H1 (cell line): ENCODE results near the gene CASP9. TPM values are rescaled to one million over a fixed set of nuclear protein-coding genes. Genes with fewer than 3 reads are reported as not detected.

ENCODE experiments used
- CTCF ChIA-PET: fragments of 300-600 bp; sonication (Branson Sonifier 250); formaldehyde crosslinking; loops from one replicate; lab custom pipeline; 2021; ENCODE audit not compliant: partially characterized antibody; lab: Charles Lee
- POLR2A ChIA-PET: fragments of 300-600 bp; sonication (Branson Sonifier 250); formaldehyde crosslinking; loops from one replicate; lab custom pipeline; 2021; ENCODE audit warnings: inconsistent platforms; ENCODE audit not compliant: partially characterized antibody; lab: Charles Lee
- DNase-seq, 2 experiments: peaks; one replicate each; pipeline versions ENCODE4 v3.0.0 to v3.0.0-alpha.2; 2010 to 2022; ENCODE audit warnings: low spot score in 2 of 2, low read depth in 1 of 2, mixed read lengths in 1 of 2
- FAIRE-seq: peaks from 2 replicates; lab custom pipeline; 2011; peaks lifted over from hg19 to GRCh38; lab: Jason Lieb, UNC
- H2AFZ ChIP-seq: 2 replicates; pipeline ENCODE4 v1.8.1; 2012; ENCODE audit warnings: low read length, inconsistent platforms
- H2AK5ac ChIP-seq: 2 replicates; pipeline ENCODE4 v1.6.1; 2013; ENCODE audit warnings: low read depth, low read length
- H2BK120ac ChIP-seq: replicated peaks from 2 replicates; pipeline ENCODE3; 2013; ENCODE audit warnings: low read depth, low read length, inconsistent platforms
- H2BK12ac ChIP-seq: 2 replicates; pipeline ENCODE4 v1.6.1; 2013; ENCODE audit warnings: low read depth, low read length
- H2BK15ac ChIP-seq: 2 replicates; pipeline ENCODE4 v1.6.1; 2013; ENCODE audit warnings: low read length
- H2BK20ac ChIP-seq: 2 replicates; pipeline ENCODE4 v1.6.1; 2013; ENCODE audit warnings: low read length
- H2BK5ac ChIP-seq: 2 replicates; pipeline ENCODE4 v1.6.1; 2013; ENCODE audit warnings: low read depth, low read length
- H3K14ac ChIP-seq: 2 replicates; pipeline ENCODE4 v1.6.1; 2013; ENCODE audit warnings: inconsistent platforms; ENCODE audit not compliant: insufficient read length
- H3K18ac ChIP-seq: 2 replicates; pipeline ENCODE4 v1.6.1; 2013; ENCODE audit warnings: low read length; ENCODE audit errors: extremely low read depth
- H3K23ac ChIP-seq: 2 replicates; pipeline ENCODE4 v1.6.1; 2013; ENCODE audit warnings: inconsistent platforms; ENCODE audit not compliant: insufficient read length
- H3K23me2 ChIP-seq: 2 replicates; pipeline ENCODE4 v1.6.1; 2013; ENCODE audit warnings: low read depth, low read length
- H3K27ac ChIP-seq: 2 replicates; pipeline ENCODE4 v1.6.1; 2011; ENCODE audit warnings: low read depth, low read length, inconsistent platforms
- H3K27me3 ChIP-seq, 4 experiments: replicated peaks in 1 of 4; 1 replicate in 1 of 4; 2 replicates in 3 of 4; pipeline versions ENCODE4 v1.6.1 to v1.8.1; 2011 to 2013; ENCODE audit warnings: low read length in 3 of 4, mild to moderate bottlenecking in 3 of 4, inconsistent platforms in 2 of 4, mixed read lengths in 2 of 4, moderate library complexity in 1 of 4; ENCODE audit not compliant: control insufficient read depth in 3 of 4, insufficient read depth in 3 of 4; ENCODE audit errors: extremely low read depth in 1 of 4
- H3K36me3 ChIP-seq, 4 experiments: 2 replicates each; pipeline versions ENCODE4 v1.6.1 to v1.8.1; 2011 to 2013; ENCODE audit warnings: mild to moderate bottlenecking in 4 of 4, low read length in 3 of 4, moderate library complexity in 2 of 4, control low read depth in 1 of 4, inconsistent platforms in 1 of 4; ENCODE audit not compliant: insufficient read depth in 4 of 4, control insufficient read depth in 2 of 4
- H3K4ac ChIP-seq: replicated peaks from 2 replicates; pipeline ENCODE3; 2013; ENCODE audit warnings: low read length, low read depth, mixed read lengths, inconsistent platforms; ENCODE audit not compliant: insufficient read length
- H3K4me1 ChIP-seq, 4 experiments: replicated peaks in 1 of 4; 1 replicate in 1 of 4; 2 replicates in 3 of 4; pipeline versions ENCODE4 v1.6.1 to v1.8.1; 2011 to 2013; ENCODE audit warnings: low read length in 3 of 4, inconsistent platforms in 2 of 4, mixed read lengths in 1 of 4; ENCODE audit not compliant: insufficient read depth in 4 of 4, control insufficient read depth in 3 of 4
- H3K4me2 ChIP-seq, 2 experiments: 2 replicates each; pipeline versions ENCODE4 v1.6.1 to v1.8.1; 2011 to 2013; ENCODE audit warnings: low read depth in 2 of 2, low read length in 2 of 2, control low read depth in 1 of 2, inconsistent platforms in 1 of 2, mild to moderate bottlenecking in 1 of 2; ENCODE audit not compliant: insufficient read depth in 1 of 2
- H3K4me3 ChIP-seq, 4 experiments: fragments of 200-600, 300-600 bp in 1 of 4; sonication (generic), shearing (Covaris generic), sonication (Bioruptor Twin) in 1 of 4; 2 replicates each; pipeline versions ENCODE4 v1.5.1 to v1.8.1; 2011 to 2016; ENCODE audit warnings: low read length in 4 of 4, low read depth in 3 of 4, control low read depth in 2 of 4, inconsistent platforms in 2 of 4, mild to moderate bottlenecking in 2 of 4, mixed read lengths in 1 of 4, moderate library complexity in 1 of 4; ENCODE audit not compliant: insufficient read depth in 2 of 4; ENCODE audit errors: extremely low read depth in 1 of 4
- H3K56ac ChIP-seq: replicated peaks from 2 replicates; pipeline ENCODE3; 2013; ENCODE audit warnings: low read depth, mild to moderate bottlenecking, mixed read lengths, low read length, inconsistent platforms; ENCODE audit not compliant: insufficient read length
- H3K79me1 ChIP-seq: 2 replicates; pipeline ENCODE4 v1.6.1; 2013; ENCODE audit warnings: low read depth, low read length, control low read depth
- H3K79me2 ChIP-seq, 2 experiments: 2 replicates each; pipeline versions ENCODE4 v1.6.1 to v1.8.1; 2012 to 2013; ENCODE audit warnings: low read length in 2 of 2, mild to moderate bottlenecking in 2 of 2, inconsistent platforms in 1 of 2; ENCODE audit not compliant: insufficient read depth in 2 of 2, control insufficient read depth in 1 of 2
- H3K9ac ChIP-seq, 4 experiments: replicated peaks in 1 of 4; 1 replicate in 1 of 4; 2 replicates in 3 of 4; pipeline versions ENCODE4 v1.6.1 to v1.8.1; 2011 to 2013; ENCODE audit warnings: low read depth in 3 of 4, low read length in 3 of 4, control low read depth in 2 of 4, mild to moderate bottlenecking in 2 of 4, moderate library complexity in 2 of 4, inconsistent platforms in 1 of 4; ENCODE audit errors: extremely low read depth in 1 of 4
- H3K9me3 ChIP-seq, 2 experiments: 2 replicates each; pipeline versions ENCODE4 v1.6.1 to v1.8.1; 2012 to 2013; ENCODE audit warnings: mild to moderate bottlenecking in 2 of 2, moderate library complexity in 2 of 2, control low read depth in 1 of 2, inconsistent platforms in 1 of 2, low read depth in 1 of 2, low read length in 1 of 2, mixed read lengths in 1 of 2; ENCODE audit not compliant: insufficient read depth in 2 of 2
- H4K20me1 ChIP-seq, 2 experiments: replicated peaks in 1 of 2; 2 replicates each; pipeline versions ENCODE3 to v1.8.1; 2011 to 2013; ENCODE audit warnings: inconsistent platforms in 2 of 2, low read length in 2 of 2, mild to moderate bottlenecking in 1 of 2; ENCODE audit not compliant: insufficient read depth in 2 of 2, control insufficient read depth in 1 of 2
- H4K5ac ChIP-seq: 2 replicates; pipeline ENCODE4 v1.6.1; 2013; ENCODE audit warnings: low read length, low read depth, mixed read lengths, inconsistent platforms; ENCODE audit not compliant: insufficient read length
- H4K8ac ChIP-seq: 2 replicates; pipeline ENCODE4 v1.8.0; 2013; ENCODE audit warnings: mild to moderate bottlenecking, moderate library complexity, low read length, inconsistent platforms; ENCODE audit not compliant: insufficient read depth; ENCODE audit errors: extremely low read depth
- H4K91ac ChIP-seq: replicated peaks from 2 replicates; pipeline ENCODE3; 2013; ENCODE audit warnings: low read length, mixed read lengths, inconsistent platforms; ENCODE audit not compliant: insufficient read length
- CTBP2 ChIP-seq: IDR thresholded peaks from 2 replicates; pipeline ENCODE4 v1.7.0; 2011; ENCODE audit warnings: borderline replicate concordance, mild to moderate bottlenecking, moderate library complexity, mixed read lengths, low read length; ENCODE audit not compliant: insufficient read depth, insufficient read length
- JUN ChIP-seq: IDR thresholded peaks from 2 replicates; pipeline ENCODE4 v1.6.1; 2011; ENCODE audit warnings: low read depth, mild to moderate bottlenecking, improper control_type of control experiment, low read length
- MAFK ChIP-seq: IDR thresholded peaks from 2 replicates; pipeline ENCODE4 v1.6.1; 2012; ENCODE audit warnings: low read depth, mild to moderate bottlenecking, improper control_type of control experiment, low read length
- NANOG ChIP-seq: IDR thresholded peaks from 2 replicates; pipeline ENCODE4 v1.6.1; 2011; ENCODE audit warnings: low read length, low read depth, mild to moderate bottlenecking, inconsistent platforms; ENCODE audit not compliant: insufficient read depth, poor library complexity, severe bottlenecking
- SRF ChIP-seq: IDR thresholded peaks from 2 replicates; pipeline ENCODE4 v1.6.1; 2011; ENCODE audit warnings: mild to moderate bottlenecking, low read depth, low read length, moderate library complexity
- TCF12 ChIP-seq: IDR thresholded peaks from 2 replicates; pipeline ENCODE4 v1.6.1; 2011; ENCODE audit warnings: low read depth, mild to moderate bottlenecking, low read length
- WGBS, 2 experiments: shearing (Covaris generic) in 1 of 2; methylation state at CpG; one replicate each; pipeline versions ENCODE4 v1.1.6 to v1.1.7; 2013 to 2015; ENCODE audit warnings: low lambda C conversion rate in 2 of 2, mixed read lengths in 2 of 2, inconsistent platforms in 1 of 2, low coverage in 1 of 2, missing lambda C conversion rate in 1 of 2; ENCODE audit not compliant: insufficient replicate concordance in 2 of 2, insufficient coverage in 1 of 2, insufficient read length in 1 of 2; ENCODE audit errors: extremely low coverage in 1 of 2, missing lambda C conversion rate in 1 of 2; 5-methylcytosine and 5-hydroxymethylcytosine counted together
- polyA plus RNA-seq, 7 experiments: library from polyadenylated mRNA; depleted of rRNA in 3 of 7; stranded (reverse) in 5 of 7; unstranded in 2 of 7; fragments of >200 nt in 5 of 7; fragments of 200-250 nt in 2 of 7; gene quantifications; 1 replicate in 5 of 7; 2 replicates in 1 of 7; 4 replicates in 1 of 7; pipeline versions ENCODE4 v1.2.1 to v1.2.3, GENCODE V29; 2011 to 2013; ENCODE audit warnings: missing spikeins in 2 of 7, mixed read lengths in 2 of 7
- total RNA-seq: library from RNA; stranded (reverse); fragmentation: NEBNext Ultra II Directional; extraction: Animal tissue kit (Norgen Biotek cat#: 25700); gene quantifications from 2 replicates; pipeline ENCODE4 v1.2.1, GENCODE V29; 2021
- TF ChIP-seq, protein P1 (sequence below): IDR thresholded peaks from 2 replicates; pipeline ENCODE4 v1.6.1; 2012; ENCODE audit warnings: inconsistent platforms

Gene CASP9
- total and polyA plus RNA-seq, 2 of the 8 experiments (the other 6 are each of a cell fraction or from before 2014, with no cell fraction given) = 14.8 to 36.3 TPM

DNA sequence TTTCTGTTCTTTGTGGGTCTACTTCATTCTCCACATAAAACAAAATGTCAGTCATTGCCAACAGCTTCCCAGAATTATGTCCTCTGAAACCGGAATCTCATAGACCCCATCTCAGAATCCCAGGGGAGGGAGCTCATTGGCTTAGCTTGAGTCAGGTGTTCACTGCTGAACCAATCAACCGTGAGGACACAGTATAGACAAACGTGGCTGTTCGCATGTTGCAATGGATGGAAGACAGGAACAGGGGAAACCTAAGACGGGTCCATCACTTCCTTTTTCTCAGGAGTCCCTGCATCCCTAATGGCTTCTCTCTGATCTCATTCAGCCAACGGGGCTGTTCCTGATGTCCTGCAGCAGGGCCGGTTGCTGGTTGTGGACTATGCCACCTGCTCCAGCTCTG lies 58.3 kb downstream of the CASP9 start:
- 84% methylated on average over 7 of the region's 7 CpGs; no CpG with 5 or more reads in 1 of the 2 experiments for WGBS, 2 experiments
- no peaks in the 10 kb centered on the region for H3K4me1 ChIP-seq

More for the DNA sequence above, 58.3 kb downstream of the CASP9 start:
- Histone ChIP-seq H2BK5ac (no peak overlapping the region), H2BK120ac (no peak overlapping the region), H3K79me2 (no peaks in the 10 kb centered on the region), H2AFZ (no peak overlapping the region), H2AK5ac (no peak overlapping the region), H3K4ac (no peak overlapping the region), H2BK12ac (no peak overlapping the region), H3K23me2 (no peaks in the 10 kb centered on the region), H2BK20ac (no peak overlapping the region), H3K4me3 (no peak overlapping the region), H3K27ac (no peak overlapping the region), H3K9ac (no peak overlapping the region), H3K4me2 (no peak overlapping the region), H3K36me3 (no peaks in the 10 kb centered on the region), H4K5ac (no peak overlapping the region)
- DNase-seq (no peak), FAIRE-seq (no peak)
- POLR2A ChIA-PET = no interaction called here
- TF ChIP-seq, protein P1, sequence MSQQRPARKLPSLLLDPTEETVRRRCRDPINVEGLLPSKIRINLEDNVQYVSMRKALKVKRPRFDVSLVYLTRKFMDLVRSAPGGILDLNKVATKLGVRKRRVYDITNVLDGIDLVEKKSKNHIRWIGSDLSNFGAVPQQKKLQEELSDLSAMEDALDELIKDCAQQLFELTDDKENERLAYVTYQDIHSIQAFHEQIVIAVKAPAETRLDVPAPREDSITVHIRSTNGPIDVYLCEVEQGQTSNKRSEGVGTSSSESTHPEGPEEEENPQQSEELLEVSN = no peak
- TF ChIP-seq NANOG (no peak), TCF12 (no peak), MAFK (no peak), JUN (no peak), SRF (no peak), CTBP2 (no peak)
- TF ChIP-seq, all 59 proteins: peak for 0
- Histone ChIP-seq H3K18ac (no peak overlapping the region), H3K79me1 (no peaks in the 10 kb centered on the region), H3K23ac (no peak overlapping the region), H2BK15ac (no peak overlapping the region), H3K9me3 (no peaks in the 10 kb centered on the region), H4K8ac (no peak overlapping the region), H4K20me1 (peaks cover 0 to 2% of the 10 kb centered on the region in 2 experiments), H3K56ac (no peak overlapping the region), H3K14ac (no peak overlapping the region), H4K91ac (no peak overlapping the region), H3K27me3 (no peaks in the 10 kb centered on the region)
- CTCF ChIA-PET = interaction anchor here (0.7 to 0.8 kb wide), 2 partner anchors 36 to 140 kb away, joined by 3 read pairs; no protein-coding TSS in a partner anchor
